Activated naive CD4-positive, alpha-beta T cell (primary cell): ENCODE measurements around the gene SLC25A48.
"Not testable (repeated sequence)": the region's sequence is repeated elsewhere in the genome, so short reads cannot be mapped to it uniquely, and the experiment has no call there.

Experiments used
- DNase-seq, 4 experiments: peaks; one replicate each; lab custom pipeline; 2025; lab: John Stamatoyannopoulos, UW

Gene SLC25A48

DNA sequence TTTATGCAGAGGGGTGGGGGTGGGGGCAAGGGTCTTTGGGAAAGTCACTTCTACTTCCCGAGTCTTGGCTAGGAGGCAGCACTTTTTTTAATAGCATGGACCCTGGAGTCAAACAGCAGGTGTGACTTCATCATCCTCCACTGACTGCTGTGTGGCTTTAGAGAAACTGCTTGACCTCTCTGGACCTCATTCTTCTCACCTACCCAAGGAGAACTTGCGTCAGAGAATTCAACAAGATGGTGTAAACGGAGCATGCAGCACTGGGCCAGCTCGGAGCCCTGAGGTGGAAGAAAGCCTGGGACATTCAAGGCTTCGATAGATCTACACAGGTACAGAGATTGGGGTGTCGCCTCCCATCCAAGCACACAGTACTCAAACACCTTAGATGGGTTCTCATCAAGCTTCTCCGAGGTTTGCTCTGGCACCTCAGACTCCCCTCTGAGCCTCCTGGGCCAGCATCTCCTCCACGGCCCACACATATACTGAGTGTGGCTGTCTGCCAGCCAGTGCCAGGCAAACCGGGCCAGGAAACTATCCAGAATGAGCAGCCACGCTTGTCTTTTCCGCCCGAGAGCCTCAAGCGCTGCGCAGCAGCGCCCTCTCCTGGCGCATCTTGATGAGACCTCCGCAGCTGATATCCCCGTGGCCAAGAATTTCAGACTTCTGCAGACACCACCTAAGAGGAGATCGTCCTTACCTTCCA is 4.6 kb upstream of the SLC25A48 start:
- no peak for DNase-seq

DNA sequence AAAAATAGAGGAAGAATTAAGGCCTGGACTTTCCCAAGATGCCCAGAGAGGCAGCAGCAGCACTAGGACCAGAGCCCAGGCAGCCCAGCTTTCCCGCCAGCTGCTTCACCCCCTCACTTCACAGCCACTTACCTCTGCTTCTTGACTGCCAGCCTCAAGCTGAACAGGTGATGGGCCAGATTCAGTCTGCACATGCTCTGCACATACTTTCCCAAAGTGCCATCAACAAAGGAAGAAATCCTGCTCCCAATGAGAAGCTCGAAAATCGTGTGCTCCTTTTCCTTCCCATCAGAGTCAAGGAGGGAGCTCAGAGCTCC is 4.1 kb upstream of the SLC25A48 start:
- no peak for DNase-seq

DNA sequence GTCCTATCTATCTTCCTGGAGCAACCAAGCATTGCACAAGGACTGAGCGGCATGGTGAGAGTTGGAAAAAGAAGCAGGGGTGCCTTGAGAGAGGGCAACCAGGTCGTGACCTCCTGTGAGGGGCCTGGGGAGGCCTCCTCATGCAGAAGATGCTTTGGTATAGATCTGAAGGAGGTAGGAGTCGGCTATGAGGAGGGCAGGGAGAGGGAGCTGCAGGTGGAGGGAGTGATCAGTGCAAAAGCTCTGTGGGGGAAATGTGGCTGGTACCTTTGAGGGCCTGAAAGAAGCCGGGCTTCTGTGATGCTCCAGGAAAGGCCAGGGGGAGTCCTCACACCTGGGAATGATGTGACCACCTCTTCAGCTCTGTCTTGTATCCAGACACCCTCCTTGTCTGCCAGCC is 3.6 kb upstream of the SLC25A48 start:
- DNase-seq = no peak

DNA sequence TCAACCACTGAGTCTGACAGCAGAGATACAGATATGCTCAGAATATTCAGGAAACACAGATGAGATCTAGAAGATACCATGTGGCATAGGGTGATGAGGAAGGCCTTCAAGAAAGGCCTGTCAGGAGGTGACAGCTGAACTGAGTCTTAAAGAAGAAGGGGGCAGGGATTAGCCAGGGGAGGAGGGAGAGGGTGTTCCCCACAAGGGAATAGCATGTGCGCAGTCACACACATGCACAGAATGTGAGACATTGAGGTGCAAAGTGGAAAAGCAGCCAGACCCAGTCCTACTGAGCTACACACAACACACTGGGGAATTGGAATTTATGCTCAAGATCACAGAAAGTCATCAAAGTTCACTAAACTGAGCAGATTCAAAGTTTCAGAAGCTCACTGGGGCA is 3.0 kb upstream of the SLC25A48 start:
- DNase-seq = no peak

DNA sequence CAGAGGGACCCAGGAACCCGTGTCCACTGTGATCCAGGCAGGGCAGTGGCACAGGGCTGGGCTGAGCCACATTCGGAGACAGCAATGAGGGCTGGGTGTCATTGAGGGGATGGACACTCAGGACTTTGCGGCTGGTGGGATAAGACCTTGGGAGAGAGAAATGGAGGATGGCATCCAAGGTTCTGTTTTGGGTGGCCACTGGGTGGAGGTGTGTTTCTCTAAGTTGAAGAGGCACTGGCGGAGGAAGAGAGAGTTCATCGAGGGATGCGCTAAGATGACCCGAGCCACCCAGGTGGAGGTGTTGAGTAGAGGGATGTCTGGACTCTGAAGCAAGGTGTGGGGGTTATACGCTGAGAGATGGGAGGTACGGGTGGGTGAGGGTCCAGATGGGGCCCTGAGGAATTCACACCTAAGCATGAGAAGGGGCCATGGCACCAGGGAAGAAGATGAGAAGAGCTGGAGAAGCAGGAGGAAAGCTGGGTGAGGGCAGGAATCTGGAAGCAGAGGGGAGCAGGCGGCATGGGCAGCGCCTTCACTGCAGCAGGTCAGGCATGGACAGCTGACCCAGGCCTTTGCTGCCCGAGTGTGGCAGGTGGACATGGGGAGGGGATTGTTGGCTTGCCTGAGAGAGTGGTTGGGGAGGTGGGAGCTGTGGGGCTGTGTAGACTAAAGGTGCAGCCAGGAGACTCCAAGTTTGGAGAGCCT is 2.5 kb upstream of the SLC25A48 start:
- DNase-seq = no peak

DNA sequence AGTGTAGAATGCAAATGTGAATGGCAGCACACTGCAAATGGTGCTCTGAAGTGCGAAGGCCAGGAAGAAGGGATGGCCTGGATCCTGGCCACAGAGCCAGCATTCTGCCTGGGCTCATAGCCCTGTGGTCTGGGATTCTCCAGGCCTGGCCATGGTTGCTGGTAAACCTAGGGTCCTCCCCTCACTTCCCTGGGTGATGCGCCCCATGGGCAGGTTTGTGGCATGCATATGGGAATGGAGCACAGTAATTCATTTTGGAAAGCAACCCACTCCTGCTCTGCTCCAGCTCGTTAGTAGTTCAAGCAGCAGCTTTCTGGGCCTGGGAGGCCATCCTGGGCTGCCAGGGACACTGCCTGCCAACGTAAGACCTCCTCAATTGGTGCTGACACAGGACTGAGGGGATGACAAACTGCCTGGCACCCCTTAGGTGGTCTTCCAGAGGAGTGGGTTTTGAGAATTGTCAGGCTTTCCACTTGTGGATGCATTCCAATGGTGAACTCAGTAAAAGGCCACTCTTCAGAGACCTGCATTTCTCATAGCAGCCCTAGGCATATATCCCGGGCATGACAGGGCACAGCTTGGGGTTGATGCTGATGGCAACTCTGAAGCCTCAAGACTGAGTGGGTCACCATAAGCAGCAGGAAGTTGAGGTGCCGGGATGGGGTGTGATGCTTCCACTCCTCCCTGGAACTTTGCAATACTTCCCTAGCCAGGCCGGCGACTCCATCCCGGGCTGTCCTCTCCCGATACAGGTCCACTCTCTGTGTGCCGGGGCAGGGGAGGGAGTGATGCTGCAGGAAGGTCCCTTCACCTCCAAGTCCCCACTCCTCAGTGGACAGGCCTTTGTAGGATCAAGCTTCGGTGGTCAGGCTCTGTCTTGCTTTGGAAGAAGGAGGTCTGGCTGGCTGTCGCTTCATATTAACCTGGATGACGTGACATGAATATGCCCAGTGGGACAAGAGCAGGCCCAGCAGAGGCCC is 1.2 kb upstream of the SLC25A48 start:
- no peak for DNase-seq

DNA sequence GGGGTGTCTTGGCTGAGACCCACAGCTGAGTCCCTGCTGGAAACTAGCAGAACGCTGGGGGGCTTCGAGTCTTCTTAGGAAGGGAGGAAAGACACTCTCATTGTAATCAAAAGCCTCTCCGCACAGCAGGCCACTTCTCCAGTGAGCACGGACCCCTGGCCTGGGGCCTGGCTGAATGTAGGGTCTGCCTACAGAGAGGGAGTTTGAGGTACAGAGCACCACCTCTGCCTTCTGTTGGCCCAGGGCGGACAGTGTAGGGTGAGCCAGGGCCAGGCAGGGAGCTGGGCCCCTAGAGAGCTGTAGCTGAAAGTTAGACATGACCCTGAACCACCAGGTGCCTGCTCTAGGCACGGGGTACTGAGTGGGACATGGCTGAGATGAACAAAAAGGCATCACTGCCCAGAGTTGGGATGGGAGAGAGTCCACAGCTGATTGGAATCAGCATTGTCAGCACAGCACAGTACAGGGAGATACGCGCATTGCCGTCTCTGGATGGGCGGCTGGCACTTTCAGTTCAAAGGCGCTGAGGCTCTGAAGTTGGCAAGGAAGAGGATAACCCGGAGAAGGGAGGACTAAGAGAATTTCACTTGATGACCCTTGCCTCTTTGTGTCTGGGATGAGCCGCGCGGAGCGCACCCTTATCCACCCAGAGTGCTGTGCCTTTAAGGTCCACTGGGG is 363 bp upstream of the SLC25A48 start:
- no peak for DNase-seq

DNA sequence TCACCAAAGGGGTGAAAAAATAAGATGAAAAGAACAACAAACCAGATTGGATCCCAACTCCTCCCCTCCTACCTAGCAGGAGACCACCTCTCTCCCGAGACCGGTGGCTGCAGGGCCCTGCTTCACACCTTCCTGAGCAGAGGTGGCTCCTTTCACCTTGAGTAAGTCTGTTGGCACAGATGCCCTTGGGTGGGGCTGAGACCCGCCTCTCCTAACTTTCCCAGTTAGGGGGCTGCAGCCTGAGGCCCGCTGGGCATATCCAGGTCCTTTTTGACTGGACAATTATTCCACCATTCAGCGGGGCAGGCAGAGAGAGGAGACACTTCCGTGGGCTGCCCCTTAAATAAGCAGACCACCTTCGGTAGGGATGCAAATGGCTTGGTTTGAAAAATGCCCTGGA is 1.3 kb downstream of the SLC25A48 start:
- DNase-seq = no peak

DNA sequence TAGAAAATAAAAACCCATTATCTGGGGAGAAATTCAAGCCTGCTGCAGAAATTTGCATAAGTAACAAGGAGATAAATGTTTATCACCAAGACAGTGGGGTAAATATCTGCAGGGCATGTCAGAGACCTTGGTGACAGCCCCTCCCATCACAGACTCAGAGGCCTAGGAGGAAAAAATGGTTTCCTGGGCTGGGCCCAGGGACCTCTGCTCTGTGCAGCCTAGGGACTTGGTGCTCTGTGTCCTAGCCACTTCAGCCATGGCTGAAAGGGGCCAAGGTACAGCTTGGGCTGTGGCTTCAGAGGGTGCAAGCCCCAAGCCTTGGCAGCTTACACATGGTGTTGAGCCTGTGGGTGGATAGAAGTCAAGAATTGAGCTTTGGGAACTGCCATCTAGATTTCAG is 3.9 kb downstream of the SLC25A48 start:
- not testable (repeated sequence) for DNase-seq

DNA sequence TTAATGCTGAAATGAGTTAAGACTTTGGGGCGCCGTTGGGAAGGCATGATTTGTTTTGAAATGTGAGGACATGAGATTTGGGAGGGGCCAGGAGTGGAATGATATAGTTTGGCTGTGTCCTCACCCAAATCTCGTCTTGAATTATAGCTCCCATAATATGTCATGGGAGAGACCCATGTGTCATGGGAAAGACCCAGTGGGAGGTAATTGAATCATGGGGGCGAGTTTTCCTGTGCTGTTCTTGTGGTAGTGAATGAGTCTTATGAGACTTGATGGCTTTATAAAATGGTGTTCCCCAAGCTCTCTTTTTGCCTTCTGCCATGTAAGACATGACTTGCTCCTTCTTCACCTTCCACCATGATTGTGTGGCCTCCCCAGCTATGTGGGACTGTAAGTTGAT is 5.1 kb downstream of the SLC25A48 start:
- DNase-seq = no peak

DNA sequence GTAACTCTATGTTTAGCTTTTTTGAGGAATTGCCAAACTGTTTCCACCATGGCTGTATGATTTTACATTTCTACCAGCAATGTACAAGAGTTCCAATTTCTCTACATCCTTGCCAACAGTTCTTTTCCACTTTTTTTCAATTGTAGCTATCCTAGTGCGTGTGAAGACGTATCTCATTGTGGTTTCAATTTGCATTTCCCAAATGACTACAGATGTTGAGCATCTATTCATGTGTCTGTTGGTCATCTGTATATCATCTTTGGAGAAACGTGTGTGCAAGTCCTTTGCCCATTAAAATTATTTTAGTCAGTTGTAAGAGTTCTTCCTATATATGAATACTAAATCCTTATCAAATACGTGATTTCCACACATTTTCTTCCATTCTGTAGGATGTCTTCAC is 6.5 kb downstream of the SLC25A48 start:
- DNase-seq = no peak

DNA sequence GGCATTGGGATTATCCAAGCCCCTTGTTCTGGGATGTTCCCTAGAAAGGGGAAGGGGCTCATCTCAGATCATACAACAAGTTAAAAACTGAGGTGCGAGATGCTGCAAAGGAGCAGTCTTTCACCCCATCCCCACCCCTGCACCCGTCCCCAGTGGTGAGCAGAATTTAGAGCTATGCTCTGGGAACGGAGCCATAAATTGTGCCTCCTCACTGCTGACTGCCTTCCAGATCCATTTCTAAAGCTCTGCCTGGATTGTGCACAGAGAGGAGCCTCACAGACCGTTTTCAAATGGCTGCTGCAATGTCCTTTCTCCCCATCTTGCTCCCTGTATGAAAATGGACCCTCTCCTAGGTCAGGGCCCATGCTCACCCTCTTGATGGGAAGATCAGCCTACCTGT is 8.3 kb downstream of the SLC25A48 start:
- DNase-seq = no peak

DNA sequence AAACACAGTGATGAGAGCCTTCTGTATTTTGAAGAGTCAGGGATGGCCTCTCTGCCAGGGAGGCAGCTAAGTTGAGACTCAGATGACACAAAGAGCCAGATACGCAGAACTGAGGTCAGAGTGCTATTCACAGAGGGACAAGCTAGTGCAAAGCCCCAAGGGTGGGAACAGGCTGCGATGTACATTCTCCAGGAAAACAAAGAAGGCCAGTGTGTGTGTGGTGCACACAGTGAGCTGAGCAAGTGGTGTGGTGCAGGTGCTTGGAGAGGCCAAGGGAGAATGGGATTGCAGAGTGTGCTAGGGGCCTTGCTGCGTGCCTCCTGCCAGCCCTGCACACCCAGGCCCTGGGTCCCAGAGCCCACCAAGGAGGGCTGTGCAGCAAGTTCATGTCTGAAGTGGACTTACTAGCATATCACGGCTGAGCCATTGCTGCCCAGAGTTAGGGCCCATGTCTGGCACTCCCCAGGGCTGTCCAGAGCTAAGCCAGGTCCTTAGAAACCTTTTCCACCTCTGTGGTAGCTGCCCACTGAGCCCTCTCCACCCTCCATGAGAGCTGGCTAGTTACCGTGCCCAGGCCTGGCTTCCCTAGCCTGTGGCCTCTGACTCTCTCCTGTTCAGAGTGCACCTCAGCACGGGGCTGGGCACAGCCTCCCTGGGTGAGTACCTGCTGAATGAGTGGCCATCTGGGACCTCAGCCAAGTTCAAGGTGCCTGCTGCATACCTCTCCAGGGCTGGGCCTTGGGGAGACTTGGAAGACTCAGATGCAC is 9.3 kb downstream of the SLC25A48 start:
- no peak for DNase-seq

DNA sequence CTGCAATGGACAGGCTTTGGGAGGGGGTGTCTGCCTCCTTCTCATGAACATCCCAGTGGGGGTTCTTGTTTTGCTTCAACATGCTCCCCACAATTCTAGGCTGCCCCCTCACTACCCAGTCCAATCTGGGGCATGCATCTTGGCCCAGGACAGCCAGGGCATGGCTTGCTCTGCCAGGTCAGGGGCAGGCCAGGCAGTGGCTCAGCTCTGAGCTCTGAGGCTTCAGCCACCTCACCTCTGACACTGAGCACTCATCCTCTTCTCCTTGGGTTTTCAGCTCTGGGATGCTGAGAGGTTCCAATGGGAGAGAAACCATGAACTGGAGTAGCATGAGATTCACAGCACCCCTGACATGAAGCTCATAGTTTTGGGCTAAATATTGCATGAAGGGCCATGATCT is 11.8 kb downstream of the SLC25A48 start:
- DNase-seq = no peak

DNA sequence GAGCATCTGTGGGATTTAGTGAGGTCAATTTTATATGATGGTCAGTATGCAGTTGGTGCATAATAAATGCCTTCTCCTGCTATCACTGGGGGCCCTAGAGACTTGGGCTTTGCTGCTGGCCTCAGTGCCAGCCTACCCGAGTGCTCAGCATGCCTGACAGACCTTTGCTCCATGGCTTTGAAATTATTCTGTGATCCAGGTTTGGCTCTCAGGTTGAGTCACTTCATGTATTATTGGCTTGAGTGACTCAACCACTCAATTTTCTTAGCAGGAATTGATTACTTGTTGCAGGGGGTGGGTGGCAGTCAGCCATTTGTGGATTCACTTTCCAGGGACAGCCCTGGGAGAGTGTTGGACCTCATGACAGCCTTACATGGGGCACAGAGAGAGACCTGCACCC is 13.5 kb downstream of the SLC25A48 start:
- no peak for DNase-seq

DNA sequence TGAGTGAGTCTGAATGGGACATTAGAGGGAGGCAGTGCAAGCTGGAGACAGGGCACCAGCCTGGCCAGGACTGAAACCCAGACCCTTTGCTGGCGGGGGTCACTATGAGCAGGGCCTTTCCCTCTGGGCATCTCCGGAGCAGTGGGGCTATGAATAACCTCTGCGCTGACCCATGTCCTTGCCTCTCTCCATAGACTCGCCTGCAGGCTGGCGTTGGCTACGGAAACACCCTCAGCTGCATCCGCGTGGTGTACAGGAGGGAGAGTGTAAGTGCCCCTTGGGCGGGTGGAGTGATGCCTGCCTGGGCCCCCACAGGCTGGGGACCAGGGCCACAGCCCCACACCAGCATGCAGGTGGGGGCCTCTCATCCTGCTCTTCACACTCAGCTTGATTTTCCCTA is 15.8 kb downstream of the SLC25A48 start:
- DNase-seq = no peak

DNA sequence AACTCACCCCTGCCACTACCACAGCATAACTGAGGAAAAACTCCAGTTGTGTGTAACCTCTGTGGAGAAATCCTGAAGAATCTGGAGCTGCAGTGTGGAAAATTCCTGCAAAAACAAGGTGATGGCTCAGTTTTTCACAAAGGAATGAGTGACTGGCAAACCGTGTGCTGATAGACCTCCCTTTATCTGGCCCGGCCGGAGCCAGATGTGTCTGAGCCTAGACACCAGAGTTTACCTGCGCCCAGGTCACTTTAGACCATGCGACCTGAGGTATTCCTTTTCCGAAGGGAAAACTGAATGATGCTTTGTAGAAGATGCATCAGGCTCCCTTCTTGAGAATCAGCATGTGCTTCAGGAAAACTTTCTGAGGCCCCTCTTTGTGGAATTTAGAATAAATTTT is 16.2 kb downstream of the SLC25A48 start:
- no peak for DNase-seq

DNA sequence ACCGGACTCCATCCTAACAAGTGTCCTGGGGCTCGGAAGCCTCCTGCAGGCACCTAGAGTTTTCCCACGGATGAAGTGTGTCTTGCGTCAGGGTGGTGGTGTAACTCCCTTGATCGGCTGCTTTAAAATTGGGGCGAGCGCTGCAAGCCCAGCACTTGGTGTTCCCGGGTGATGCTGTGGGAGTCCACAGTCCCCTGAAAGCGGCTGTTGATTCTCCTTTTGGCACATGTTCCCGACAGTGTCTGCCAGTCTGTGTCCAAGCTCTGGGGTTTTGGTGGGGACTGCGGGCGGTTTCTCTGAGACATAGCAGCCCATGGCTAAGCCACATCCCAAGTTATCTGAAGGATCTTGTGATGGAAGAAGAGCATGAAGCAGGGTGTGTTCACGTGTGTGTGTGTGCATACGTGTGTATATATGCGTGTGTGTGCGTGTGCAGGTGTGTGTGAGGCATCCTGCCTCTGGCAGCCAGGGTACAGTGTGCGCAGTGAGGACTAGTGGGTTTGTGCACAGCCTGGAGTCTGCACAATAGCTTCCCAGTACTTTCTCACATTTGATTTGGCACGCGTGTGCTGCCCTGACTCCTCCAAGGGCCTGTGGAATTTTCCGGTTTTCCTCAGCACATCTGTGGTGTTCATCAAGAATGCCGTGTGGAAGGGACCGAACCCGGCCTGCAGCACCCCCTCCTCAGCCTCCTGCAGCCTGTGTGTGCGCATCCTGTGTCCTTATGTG is 16.9 kb downstream of the SLC25A48 start:
- no peak for DNase-seq

DNA sequence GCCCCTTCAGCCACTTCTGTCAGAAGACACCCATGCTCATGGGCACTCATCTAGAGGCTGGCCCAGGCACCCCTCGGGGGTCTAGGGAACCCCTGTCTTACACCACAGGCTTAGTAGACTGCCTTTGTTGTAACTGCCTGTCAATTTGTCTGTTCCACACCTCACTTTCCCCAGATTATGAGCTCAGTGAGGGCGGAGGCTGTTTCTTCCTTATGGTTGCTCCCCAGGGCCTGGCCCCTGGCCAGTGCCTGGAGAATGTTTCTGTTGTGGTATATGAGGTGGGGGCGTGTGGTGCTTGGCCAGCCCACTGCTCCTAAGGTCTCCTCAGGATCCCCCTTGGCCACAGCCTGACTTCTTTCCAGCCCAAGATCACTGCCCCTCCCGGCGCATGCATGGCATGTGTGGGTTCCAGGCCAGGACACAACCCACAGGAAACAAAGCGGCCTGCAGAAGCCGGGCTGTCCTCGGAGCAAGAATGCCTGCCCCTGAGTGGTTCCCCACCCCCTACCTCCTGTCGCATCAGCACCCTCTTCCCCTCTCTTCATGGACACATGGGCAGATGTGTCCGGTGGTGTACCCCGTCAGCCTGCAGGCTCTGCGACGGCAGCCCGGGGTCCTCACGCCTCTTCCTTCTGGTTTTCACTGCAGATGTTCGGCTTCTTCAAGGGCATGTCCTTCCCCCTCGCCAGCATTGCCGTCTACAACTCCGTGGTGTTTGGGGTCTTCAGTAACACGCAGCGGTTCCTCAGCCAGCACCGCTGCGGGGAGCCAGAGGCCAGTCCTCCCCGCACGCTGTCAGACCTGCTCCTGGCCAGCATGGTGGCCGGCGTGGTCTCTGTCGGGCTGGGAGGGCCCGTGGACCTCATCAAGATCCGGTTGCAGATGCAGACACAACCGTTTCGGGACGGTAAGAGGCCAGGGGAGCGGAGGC is 17.7 kb downstream of the SLC25A48 start:
- no peak for DNase-seq
